ENCODE data around the gene LRRC14B.
"Not testable (repeated sequence)": the region's sequence is repeated elsewhere in the genome, so short reads cannot be mapped to it uniquely, and the experiment has no call there.

The LRRC14B gene

DNA sequence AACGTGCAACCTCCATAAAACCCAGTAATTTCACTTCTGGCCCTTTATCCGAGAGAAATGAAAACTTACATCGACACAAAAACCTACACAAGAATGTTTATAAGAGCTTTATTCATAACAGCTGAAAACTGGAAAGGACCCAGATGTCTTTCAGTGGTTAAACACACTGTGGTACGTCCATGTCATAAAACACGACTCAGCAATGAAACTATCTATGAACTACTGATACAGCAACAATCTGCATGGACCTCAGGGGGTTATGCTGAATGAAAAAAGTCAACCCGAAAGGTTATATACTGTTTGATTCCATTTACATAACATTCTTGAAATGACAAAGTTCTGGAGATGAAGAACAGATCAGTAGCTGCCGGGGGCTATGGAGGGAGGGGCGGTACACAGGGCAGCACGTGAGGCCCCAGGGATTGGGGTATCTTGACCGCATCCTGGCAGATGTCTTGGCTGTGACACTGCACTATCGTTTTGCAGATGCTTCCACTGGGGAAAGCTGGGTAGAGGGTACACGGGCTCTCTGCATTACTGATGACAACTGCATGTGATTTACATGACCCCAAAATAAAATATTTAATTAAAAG is 22.6 kb downstream of the LRRC14B start:
- H3K9ac ChIP-seq: peak overlapping the region; percentile 41; the same call in 1 of the 2 replicates
- H3K36me3 ChIP-seq: peaks cover 8% of the 10 kb centered on the region
- H3K9me3 ChIP-seq: peaks cover under 1% of the 10 kb centered on the region; the same call in 1 of the 2 replicates
- no peak for TF ChIP-seq Cebpa-rat (IDR thresholded peaks at IDR 0.05)
- H3K27me3 ChIP-seq: no peaks in the 10 kb centered on the region
- peak overlapping the region; percentile 75 for H3K27ac ChIP-seq
- peak overlapping the region; percentile 52 for H3K4me3 ChIP-seq
- H4K20me1 ChIP-seq: peaks cover 40% of the 10 kb centered on the region
- H3K4me1 ChIP-seq: peaks cover 48% of the 10 kb centered on the region
- peak overlapping the region; percentile 88 for H3K4me2 ChIP-seq

DNA sequence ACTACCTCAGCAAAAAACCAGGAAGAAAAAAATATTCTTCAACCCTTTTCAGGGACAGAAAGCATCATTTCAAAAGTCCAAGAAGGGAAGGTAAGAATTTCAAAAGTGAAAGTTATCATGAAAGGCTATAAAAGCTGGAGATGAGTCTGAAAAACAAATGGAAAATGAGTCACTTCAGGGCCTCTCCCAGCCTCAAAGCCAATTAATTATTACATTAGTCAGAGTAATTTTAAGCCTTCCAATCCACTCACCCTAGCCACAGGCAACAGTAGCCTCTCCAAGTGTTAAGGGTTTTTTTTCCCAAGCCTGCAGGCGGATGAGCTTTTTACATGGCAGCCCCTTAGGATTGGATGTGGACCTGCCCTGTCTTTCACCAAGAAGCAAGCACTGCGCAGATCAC is 24.0 kb downstream of the LRRC14B start:
- not testable (repeated sequence) for H3K27me3 ChIP-seq, H3K36me3 ChIP-seq, H3K9me3 ChIP-seq
- H4K20me1 ChIP-seq: peaks cover 45% of the 10 kb centered on the region
- H3K4me3 ChIP-seq: peak overlapping the region; percentile 52; the same call in 1 of the 2 replicates
- peak overlapping the region; percentile 75; the same call in 1 of the 2 replicates for H3K27ac ChIP-seq
- peaks cover 41% of the 10 kb centered on the region for H3K4me1 ChIP-seq
- peak overlapping the region; percentile 88 for H3K4me2 ChIP-seq
- peak overlapping the region; percentile 41; the same call in 1 of the 2 replicates for H3K9ac ChIP-seq

DNA sequence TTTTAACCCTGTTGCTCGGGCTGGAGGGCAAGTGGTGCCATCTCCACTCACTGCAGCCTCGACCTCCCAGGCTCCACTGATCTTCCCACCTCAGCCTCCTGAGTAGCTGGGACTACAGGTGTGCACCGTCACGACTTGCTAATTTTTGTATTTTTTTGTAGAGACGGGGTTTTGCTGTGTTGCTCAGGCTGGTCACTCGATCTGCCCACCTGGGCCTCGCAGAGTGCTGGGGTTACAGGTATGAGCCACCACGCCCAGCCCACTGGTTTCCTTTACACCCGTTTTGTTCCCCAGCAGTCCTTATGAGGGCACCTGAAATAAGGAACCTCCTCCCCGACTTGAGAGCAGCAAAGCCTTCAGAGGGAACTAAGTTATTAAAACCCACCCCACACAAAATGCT is 24.8 kb downstream of the LRRC14B start:
- Histone ChIP-seq H3K4me3 (peak overlapping the region; percentile 31; the same call in 1 of the 2 replicates), H3K4me2 (peak overlapping the region; percentile 88), H3K27ac (peak overlapping the region; percentile 35; the same call in 1 of the 2 replicates), H4K20me1 (peaks cover 50% of the 10 kb centered on the region), H3K4me1 (peaks cover 47% of the 10 kb centered on the region)
- not testable (repeated sequence) for H3K27me3 ChIP-seq, H3K36me3 ChIP-seq, H3K9ac ChIP-seq, H3K9me3 ChIP-seq

DNA sequence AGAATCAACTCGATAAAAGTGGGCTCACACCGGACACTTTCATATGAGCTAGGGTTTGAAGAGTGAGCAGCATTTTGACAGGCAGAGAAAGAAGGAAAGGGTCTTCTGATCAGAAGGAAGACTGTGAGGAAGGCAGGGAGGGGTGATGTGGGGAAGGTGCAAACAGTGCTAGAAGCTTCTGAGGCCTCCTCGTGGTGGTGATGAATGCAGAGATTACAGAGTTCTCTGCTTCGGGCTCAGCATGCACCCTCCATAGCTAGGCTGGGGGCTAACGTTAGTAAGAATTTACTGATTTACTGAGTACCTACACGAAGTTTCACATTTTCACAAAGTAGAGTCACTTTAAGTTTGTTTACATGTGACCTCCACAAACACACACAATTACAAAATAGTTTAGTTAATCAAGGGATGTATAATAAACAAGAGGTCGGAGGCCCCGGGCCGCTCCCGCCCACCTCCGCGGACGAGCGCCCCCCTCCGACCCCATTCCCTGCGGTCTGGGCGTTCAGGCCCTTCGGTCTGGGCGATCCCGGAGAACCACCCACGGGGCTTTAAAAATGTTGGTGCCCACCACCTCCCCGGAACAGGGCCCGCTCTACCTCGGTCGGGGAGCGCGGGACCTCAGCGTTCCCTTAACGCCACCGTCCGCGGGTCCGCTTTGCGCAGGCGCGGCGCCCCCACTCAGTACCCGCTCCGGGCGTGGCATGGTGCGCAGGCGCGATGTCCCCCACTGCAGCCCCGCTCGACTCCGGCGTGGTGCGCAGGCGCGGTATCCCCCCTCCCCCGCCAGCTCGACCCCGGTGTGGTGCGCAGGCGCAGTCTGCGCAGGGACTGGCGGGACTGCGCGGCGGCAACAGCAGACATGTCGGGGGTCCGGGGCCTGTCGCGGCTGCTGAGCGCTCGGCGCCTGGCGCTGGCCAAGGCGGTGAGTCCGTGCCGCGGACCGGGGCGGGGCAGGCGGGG is 26.5 kb downstream of the LRRC14B start, which contains the start of the genes CCDC127 and SDHA:
Gene CCDC127, minus strand, starts transcription at position 660 of the 963 bp plus-strand sequence. CDS start 1,304 bp downstream, outside the sequence.
Gene SDHA, plus strand, starts transcription at position 827 of the 963 bp plus-strand sequence. Its CDS starts 36 bp downstream, at position 863.
- peaks cover 15% of the 10 kb centered on the region for H3K36me3 ChIP-seq
- peaks cover 64% of the 10 kb centered on the region for H3K4me1 ChIP-seq
- H3K9ac ChIP-seq: peak within 1 kb of the TSS; percentile 98
- H3K4me2 ChIP-seq: peak within 1 kb of the TSS; percentile 93
- H3K27ac ChIP-seq: peak within 1 kb of the TSS; percentile 97
- H3K9me3 ChIP-seq, H3K27me3 ChIP-seq: not testable (repeated sequence)
- peak within 1 kb of the TSS; percentile 100 for H3K4me3 ChIP-seq
- peaks cover 67% of the 10 kb centered on the region for H4K20me1 ChIP-seq

DNA sequence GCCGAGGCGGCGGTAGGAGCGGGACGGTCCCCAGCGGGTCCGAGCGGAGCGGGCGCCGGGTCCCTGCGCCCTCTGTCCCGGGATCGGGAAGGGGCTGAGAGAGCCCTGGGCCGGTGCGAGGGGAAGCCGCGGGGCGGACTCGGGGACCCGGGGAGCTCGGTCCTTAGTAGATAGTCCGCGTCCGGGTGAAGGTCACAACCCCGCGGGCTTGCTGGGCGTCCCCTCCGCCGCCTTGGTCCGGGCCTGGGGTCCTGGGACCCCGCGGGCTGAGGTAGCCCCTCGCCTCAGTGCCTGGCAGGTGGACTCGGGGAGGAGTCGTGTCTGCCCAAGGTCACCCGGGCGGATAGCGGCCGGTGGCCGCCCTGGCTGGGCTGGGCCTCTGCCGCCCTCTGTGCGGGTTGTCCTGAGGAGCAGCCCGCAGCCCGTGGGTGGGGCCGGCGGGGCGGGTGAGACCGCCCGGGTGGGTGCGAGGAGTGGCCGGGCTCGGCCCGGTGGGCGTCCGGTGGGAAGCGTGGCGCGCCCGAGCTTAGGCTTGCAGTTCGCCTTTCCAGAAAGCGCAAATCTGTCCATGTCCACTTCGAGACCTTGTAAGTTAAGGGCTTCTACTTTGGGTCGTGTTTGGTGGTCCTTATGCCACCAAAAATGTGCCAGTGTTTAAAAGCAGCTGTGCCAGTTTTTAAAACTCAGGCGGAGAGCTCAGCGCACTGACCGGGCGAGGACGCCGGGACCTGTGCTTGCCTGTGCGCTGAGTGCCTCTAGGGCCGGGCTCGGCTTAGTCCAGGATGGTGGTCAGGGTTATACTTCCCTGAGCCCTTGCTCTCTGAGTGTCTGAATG is 27.4 kb downstream of the LRRC14B start:
- Histone ChIP-seq H3K27ac (peak overlapping the region; percentile 97), H4K20me1 (peaks cover 69% of the 10 kb centered on the region), H3K4me1 (peaks cover 66% of the 10 kb centered on the region), H3K4me2 (peak overlapping the region; percentile 93), H3K9me3 (no peaks in the 10 kb centered on the region), H3K27me3 (no peaks in the 10 kb centered on the region), H3K4me3 (peak overlapping the region; percentile 100), H3K9ac (peak overlapping the region; percentile 98), H3K36me3 (peaks cover 15% of the 10 kb centered on the region)
- TF ChIP-seq Cebpa-rat (IDR thresholded peaks at IDR 0.05): no peak

DNA sequence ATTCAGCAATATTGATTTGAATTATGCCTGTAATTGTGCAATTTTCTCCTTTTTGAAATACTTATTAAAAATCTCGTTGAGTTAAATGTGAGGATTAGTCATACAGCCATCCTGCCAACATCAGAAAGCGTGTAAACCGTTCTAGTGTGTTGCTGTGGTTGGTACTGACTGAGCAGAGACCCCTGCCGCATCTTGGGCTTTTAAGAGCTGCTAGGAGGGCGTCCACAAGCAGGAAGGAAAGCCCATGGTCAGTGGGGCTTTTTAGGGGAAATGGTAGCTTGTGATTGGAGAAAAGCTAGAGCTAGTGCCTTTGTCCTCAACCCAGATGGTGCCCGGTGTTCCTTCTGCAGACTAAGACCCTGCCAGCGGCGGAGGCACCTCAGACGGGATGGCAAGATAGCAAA is 28.2 kb downstream of the LRRC14B start:
- Histone ChIP-seq H3K4me1 (peaks cover 58% of the 10 kb centered on the region), H4K20me1 (peaks cover 69% of the 10 kb centered on the region), H3K9me3 (no peaks in the 10 kb centered on the region), H3K36me3 (peaks cover 21% of the 10 kb centered on the region), H3K9ac (peak overlapping the region; percentile 98), H3K4me2 (peak overlapping the region; percentile 93), H3K27ac (peak overlapping the region; percentile 97), H3K4me3 (peak overlapping the region; percentile 100), H3K27me3 (no peaks in the 10 kb centered on the region)
- TF ChIP-seq Cebpa-rat (IDR thresholded peaks at IDR 0.05): no peak

DNA sequence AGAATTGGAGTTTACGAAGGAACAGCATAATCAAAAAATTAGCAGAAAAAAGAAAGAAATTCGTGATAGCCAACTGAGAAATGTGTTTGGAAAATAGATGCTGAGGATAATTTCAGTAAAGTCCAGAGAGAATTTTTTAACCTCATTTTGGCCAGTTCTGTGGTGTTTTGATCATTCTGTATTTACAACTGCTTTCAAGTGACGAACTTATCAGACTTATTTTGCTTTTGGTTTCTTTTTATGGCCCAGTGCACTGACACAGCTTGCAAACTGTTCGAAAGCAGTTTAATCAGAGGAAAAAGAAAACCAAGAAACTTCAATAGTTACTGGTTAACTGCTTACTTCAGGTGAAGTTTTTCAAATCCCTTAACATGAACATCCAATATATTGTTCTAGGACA is 28.7 kb downstream of the LRRC14B start:
- H3K4me1 ChIP-seq: peaks cover 53% of the 10 kb centered on the region
- no peaks in the 10 kb centered on the region for H3K9me3 ChIP-seq
- H3K36me3 ChIP-seq: peaks cover 26% of the 10 kb centered on the region
- H3K4me3 ChIP-seq: peak overlapping the region; percentile 100
- peaks cover 70% of the 10 kb centered on the region for H4K20me1 ChIP-seq
- H3K27ac ChIP-seq: peak overlapping the region; percentile 97
- H3K27me3 ChIP-seq: no peaks in the 10 kb centered on the region
- peak overlapping the region; percentile 93 for H3K4me2 ChIP-seq
- TF ChIP-seq Cebpa-rat (IDR thresholded peaks at IDR 0.05): no peak
- peak overlapping the region; percentile 98 for H3K9ac ChIP-seq

DNA sequence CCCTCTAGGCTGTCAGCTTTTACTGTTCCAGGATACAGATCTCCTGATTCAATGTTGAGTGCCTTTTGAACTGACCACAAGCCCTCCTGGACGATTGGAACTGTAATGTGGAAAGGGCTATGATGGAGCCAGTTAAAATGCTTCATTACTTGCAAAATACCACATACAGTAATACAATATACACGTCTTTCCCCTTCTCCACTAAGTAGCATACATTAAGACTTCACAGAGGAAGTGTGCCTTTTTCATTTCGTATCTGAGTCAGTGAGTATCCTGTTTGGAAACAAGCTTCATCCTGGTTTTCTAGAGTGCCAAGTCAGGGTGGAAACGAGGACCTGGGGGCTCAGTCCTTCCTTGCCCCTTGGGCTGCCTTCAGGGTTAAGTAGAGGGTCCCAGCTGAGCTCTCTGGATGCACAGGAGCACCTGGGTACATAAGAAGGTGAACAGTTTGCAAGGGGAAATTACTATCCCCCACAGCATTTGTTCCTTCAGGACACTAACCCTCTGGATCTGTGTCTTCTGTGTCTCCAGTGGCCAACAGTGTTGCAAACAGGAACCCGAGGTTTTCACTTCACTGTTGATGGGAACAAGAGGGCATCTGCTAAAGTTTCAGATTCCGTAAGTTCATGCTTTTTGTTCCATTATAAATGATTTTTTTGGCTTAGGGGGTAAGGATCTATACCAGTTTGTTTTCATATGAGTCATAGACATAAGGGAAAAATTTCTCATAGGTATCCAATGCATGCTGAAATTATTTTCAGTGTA is 31.8 kb downstream of the LRRC14B start:
- peak overlapping the region; percentile 58 for H3K4me2 ChIP-seq
- H3K4me3 ChIP-seq, H3K9me3 ChIP-seq, H3K27me3 ChIP-seq: not testable (repeated sequence)
- H3K9ac ChIP-seq: peak overlapping the region; percentile 39; the same call in 1 of the 2 replicates
- peaks cover 57% of the 10 kb centered on the region for H3K36me3 ChIP-seq
- H3K4me1 ChIP-seq: peaks cover 33% of the 10 kb centered on the region
- peaks cover 86% of the 10 kb centered on the region for H4K20me1 ChIP-seq
- peak overlapping the region; percentile 6 for H3K27ac ChIP-seq

DNA sequence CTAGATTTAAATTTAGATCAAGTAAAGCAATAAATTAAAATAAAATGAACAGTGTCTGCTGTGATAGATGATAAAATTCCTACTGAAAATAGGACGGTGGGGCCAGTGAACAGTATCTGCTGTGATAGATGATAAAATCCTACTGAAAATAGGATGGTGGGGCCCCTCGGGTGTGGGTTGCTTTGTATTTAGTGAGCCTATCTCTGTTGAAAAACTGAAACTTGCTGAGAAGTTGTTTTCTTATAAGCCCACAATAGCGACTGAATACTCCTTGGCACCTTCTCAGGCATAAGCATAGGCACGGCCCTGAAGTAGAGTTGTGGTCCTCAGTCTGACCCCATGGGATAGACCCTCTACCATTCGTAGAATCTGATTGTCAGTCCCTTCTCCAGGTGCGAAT is 32.5 kb downstream of the LRRC14B start:
- no peak overlapping the region for H3K27ac ChIP-seq
- H3K4me1 ChIP-seq: peaks cover 33% of the 10 kb centered on the region
- H3K36me3 ChIP-seq: peaks cover 64% of the 10 kb centered on the region
- H3K27me3 ChIP-seq: no peaks in the 10 kb centered on the region
- peaks cover 85% of the 10 kb centered on the region for H4K20me1 ChIP-seq
- H3K9me3 ChIP-seq: no peaks in the 10 kb centered on the region
- H3K9ac ChIP-seq: no peak overlapping the region
- H3K4me2 ChIP-seq: no peak overlapping the region
- no peak for TF ChIP-seq Cebpa-rat (IDR thresholded peaks at IDR 0.05)
- no peak overlapping the region for H3K4me3 ChIP-seq
